ENCODE measurements around the gene FOXP1. TPM values are rescaled to one million over a fixed set of nuclear protein-coding genes. Genes with fewer than 3 reads are reported as not detected.

FOXP1 gene
- total RNA-seq, 1 donor from 2014 or later = 107 TPM

DNA sequence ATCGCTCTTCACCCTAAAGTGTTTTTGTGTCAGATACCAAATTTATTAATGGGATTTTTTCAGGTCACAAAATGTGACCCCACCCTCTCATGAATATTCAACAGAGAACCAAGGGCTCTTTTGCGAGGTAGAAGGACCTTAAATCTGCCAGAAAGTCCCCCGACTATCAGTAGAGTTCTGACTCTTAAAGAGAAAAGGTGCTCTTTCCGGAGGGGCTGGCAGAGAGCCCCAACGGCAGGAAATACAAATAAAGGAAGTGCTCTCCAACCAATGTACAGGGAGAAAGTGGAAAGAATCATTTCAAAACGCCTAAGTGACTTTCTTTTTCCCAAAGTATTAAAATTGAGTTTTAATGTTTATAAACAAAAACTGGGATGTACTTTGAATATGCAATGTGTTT lies 517.2 kb downstream of the FOXP1 start:
- FAIRE-seq = no peak
- Mint-ChIP-seq H3K36me3 (ENCODE audit: low read depth, unreplicated experiment) (no peaks in the 10 kb centered on the region), H3K27ac (ENCODE audit: unreplicated experiment) (peak overlapping the region; percentile 75), H3K4me1 (ENCODE audit: low read depth, unreplicated experiment) (peaks cover 57% of the 10 kb centered on the region), H3K9me3 (ENCODE audit: unreplicated experiment) (no peaks in the 10 kb centered on the region), H3K4me3 (ENCODE audit: unreplicated experiment) (peak overlapping the region; percentile 60), H3K27me3 (ENCODE audit: low read depth, unreplicated experiment) (no peaks in the 10 kb centered on the region)
- H2AFZ ChIP-seq (ENCODE audit: low read depth, low read length) = no peak overlapping the region
- no peak for DNase-seq (ENCODE audit: low read depth)
- H3K9ac ChIP-seq (ENCODE audit: low read length) = peak overlapping the region; percentile 98
- peak overlapping the region; percentile 92 for H3K27ac ChIP-seq (ENCODE audit: low read depth, low read length)
- H3K4me3 ChIP-seq (ENCODE audit: insufficient read depth, low read depth, low read length) = peak overlapping the region; percentile 71
- H4K20me1 ChIP-seq (ENCODE audit: insufficient read depth, low read length) = peaks cover 26% of the 10 kb centered on the region
- H3K9me3 ChIP-seq (ENCODE audit: insufficient read depth, low read depth, low read length) = no peaks in the 10 kb centered on the region
- no peaks in the 10 kb centered on the region for H3K36me3 ChIP-seq (ENCODE audit: insufficient read depth, low read length)
- peaks cover 35% of the 10 kb centered on the region for H3K4me1 ChIP-seq (ENCODE audit: insufficient read depth, low read length)
- H3K79me2 ChIP-seq (ENCODE audit: insufficient read depth, low read length) = peaks cover 93% of the 10 kb centered on the region
- TF ChIP-seq EZH2 (IDR thresholded peaks at IDR 0.05; ENCODE audit: insufficient read depth, low read length) = no peak
- TF ChIP-seq, protein P1, sequence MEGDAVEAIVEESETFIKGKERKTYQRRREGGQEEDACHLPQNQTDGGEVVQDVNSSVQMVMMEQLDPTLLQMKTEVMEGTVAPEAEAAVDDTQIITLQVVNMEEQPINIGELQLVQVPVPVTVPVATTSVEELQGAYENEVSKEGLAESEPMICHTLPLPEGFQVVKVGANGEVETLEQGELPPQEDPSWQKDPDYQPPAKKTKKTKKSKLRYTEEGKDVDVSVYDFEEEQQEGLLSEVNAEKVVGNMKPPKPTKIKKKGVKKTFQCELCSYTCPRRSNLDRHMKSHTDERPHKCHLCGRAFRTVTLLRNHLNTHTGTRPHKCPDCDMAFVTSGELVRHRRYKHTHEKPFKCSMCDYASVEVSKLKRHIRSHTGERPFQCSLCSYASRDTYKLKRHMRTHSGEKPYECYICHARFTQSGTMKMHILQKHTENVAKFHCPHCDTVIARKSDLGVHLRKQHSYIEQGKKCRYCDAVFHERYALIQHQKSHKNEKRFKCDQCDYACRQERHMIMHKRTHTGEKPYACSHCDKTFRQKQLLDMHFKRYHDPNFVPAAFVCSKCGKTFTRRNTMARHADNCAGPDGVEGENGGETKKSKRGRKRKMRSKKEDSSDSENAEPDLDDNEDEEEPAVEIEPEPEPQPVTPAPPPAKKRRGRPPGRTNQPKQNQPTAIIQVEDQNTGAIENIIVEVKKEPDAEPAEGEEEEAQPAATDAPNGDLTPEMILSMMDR (IDR thresholded peaks at IDR 0.05; ENCODE audit: insufficient read depth, low read depth, low read length) = no peak
- H3K4me2 ChIP-seq (ENCODE audit: low read length) = peak overlapping the region; percentile 97
- H3K27me3 ChIP-seq (ENCODE audit: insufficient read depth, low read length) = no peaks in the 10 kb centered on the region

DNA sequence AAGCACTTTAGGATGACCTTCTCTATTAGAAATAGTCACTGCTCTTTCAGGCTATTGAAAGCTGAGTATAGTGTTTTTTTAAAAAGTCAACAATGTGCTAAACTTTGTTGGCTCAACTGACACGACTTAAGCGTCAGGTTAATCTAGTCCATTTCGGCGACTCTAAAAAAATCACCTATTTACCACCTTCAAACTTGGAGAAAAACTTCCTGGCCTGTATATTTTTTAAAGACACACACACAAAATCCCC lies 517.8 kb downstream of the FOXP1 start:
- Histone ChIP-seq H3K9ac (ENCODE audit: low read length) (peak overlapping the region; percentile 98), H3K79me2 (ENCODE audit: insufficient read depth, low read length) (peaks cover 94% of the 10 kb centered on the region), H3K36me3 (ENCODE audit: insufficient read depth, low read length) (no peaks in the 10 kb centered on the region), H3K4me1 (ENCODE audit: insufficient read depth, low read length) (peaks cover 38% of the 10 kb centered on the region), H3K9me3 (ENCODE audit: insufficient read depth, low read depth, low read length) (no peaks in the 10 kb centered on the region), H2AFZ (ENCODE audit: low read depth, low read length) (no peak overlapping the region), H3K27me3 (ENCODE audit: insufficient read depth, low read length) (no peaks in the 10 kb centered on the region), H3K27ac (ENCODE audit: low read depth, low read length) (peak overlapping the region; percentile 92), H3K4me3 (ENCODE audit: insufficient read depth, low read depth, low read length) (peak overlapping the region; percentile 71), H3K4me2 (ENCODE audit: low read length) (peak overlapping the region; percentile 97), H4K20me1 (ENCODE audit: insufficient read depth, low read length) (peaks cover 24% of the 10 kb centered on the region)
- H3K36me3 Mint-ChIP-seq (ENCODE audit: low read depth, unreplicated experiment) = no peaks in the 10 kb centered on the region
- no peaks in the 10 kb centered on the region for H3K27me3 Mint-ChIP-seq (ENCODE audit: low read depth, unreplicated experiment)
- no peaks in the 10 kb centered on the region for H3K9me3 Mint-ChIP-seq (ENCODE audit: unreplicated experiment)
- H3K4me1 Mint-ChIP-seq (ENCODE audit: low read depth, unreplicated experiment) = peaks cover 55% of the 10 kb centered on the region
- H3K27ac Mint-ChIP-seq (ENCODE audit: unreplicated experiment) = peak overlapping the region; percentile 75
- peak overlapping the region; percentile 85 for H3K4me3 Mint-ChIP-seq (ENCODE audit: unreplicated experiment)
- TF ChIP-seq, protein P1 (IDR thresholded peaks at IDR 0.05; ENCODE audit: insufficient read depth, low read depth, low read length) = no peak
- TF ChIP-seq EZH2 (IDR thresholded peaks at IDR 0.05; ENCODE audit: insufficient read depth, low read length) = no peak
- FAIRE-seq (no peak), DNase-seq (ENCODE audit: low read depth) (no peak)

GRCh38 chr3:71064956-71065763 lies 518.4 kb downstream of the FOXP1 start:
- H3K27ac Mint-ChIP-seq (ENCODE audit: unreplicated experiment) = peak overlapping the region; percentile 75
- H3K9me3 Mint-ChIP-seq (ENCODE audit: unreplicated experiment) = no peaks in the 10 kb centered on the region
- peaks cover 95% of the 10 kb centered on the region for H3K79me2 ChIP-seq (ENCODE audit: insufficient read depth, low read length)
- H2AFZ ChIP-seq (ENCODE audit: low read depth, low read length) = peak overlapping the region; percentile 3
- H3K4me3 ChIP-seq (ENCODE audit: insufficient read depth, low read depth, low read length) = peak overlapping the region; percentile 95
- peak overlapping the region; percentile 98 for H3K9ac ChIP-seq (ENCODE audit: low read length)
- H4K20me1 ChIP-seq (ENCODE audit: insufficient read depth, low read length) = peaks cover 19% of the 10 kb centered on the region
- peak overlapping the region; percentile 98 for H3K27ac ChIP-seq (ENCODE audit: low read depth, low read length)
- FAIRE-seq (no peak), DNase-seq (ENCODE audit: low read depth) (no peak)
- no peaks in the 10 kb centered on the region for H3K9me3 ChIP-seq (ENCODE audit: insufficient read depth, low read depth, low read length)
- no peaks in the 10 kb centered on the region for H3K27me3 Mint-ChIP-seq (ENCODE audit: low read depth, unreplicated experiment)
- no peaks in the 10 kb centered on the region for H3K36me3 ChIP-seq (ENCODE audit: insufficient read depth, low read length)
- no peaks in the 10 kb centered on the region for H3K27me3 ChIP-seq (ENCODE audit: insufficient read depth, low read length)
- peak overlapping the region; percentile 85 for H3K4me3 Mint-ChIP-seq (ENCODE audit: unreplicated experiment)
- peaks cover 52% of the 10 kb centered on the region for H3K4me1 Mint-ChIP-seq (ENCODE audit: low read depth, unreplicated experiment)
- H3K4me1 ChIP-seq (ENCODE audit: insufficient read depth, low read length) = peaks cover 38% of the 10 kb centered on the region
- no peaks in the 10 kb centered on the region for H3K36me3 Mint-ChIP-seq (ENCODE audit: low read depth, unreplicated experiment)
- H3K4me2 ChIP-seq (ENCODE audit: low read length) = peak overlapping the region; percentile 97
- TF ChIP-seq EZH2 (IDR thresholded peaks at IDR 0.05; ENCODE audit: insufficient read depth, low read length) = no peak
- TF ChIP-seq, protein P1 (IDR thresholded peaks at IDR 0.05; ENCODE audit: insufficient read depth, low read depth, low read length) = no peak

Data from astrocyte (in vitro differentiated cells and primary cell).